DND-41 (cell line): ENCODE results near the gene GLT6D1.

Source experiments
- EZH2 ChIP-seq: IDR thresholded peaks from 3 replicates; pipeline ENCODE4 v1.6.1; 2012; ENCODE audit warnings: borderline replicate concordance, low read depth, mild to moderate bottlenecking, moderate library complexity, low read length, inconsistent platforms; ENCODE audit not compliant: severe bottlenecking
- TF ChIP-seq, protein P1 (sequence below): IDR thresholded peaks from 2 replicates; pipeline ENCODE4 v1.5.1; 2012; ENCODE audit warnings: borderline replicate concordance, low read length, moderate library complexity, mild to moderate bottlenecking; ENCODE audit not compliant: poor library complexity, severe bottlenecking; ENCODE audit errors: extremely low read depth

DNA sequence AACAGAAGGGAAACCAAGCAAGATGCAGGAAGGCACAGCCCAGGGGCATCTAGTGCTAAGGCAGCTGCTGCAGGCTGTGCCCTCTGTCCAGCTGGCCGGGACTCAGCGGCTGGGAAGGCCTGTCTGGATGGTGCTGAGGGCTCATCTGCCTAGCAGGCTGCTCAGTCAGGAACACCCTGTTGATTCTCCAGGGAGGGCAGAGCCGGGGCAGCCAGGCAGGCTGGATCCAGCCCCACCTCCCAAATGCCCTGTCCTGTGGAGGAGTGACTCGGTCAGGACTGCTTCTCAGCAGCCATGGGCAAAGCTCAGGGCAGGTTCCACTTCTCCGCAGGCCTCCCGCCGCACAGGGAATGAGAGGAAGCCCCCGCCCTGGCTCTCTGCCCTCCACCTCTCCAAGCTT lies 16.0 kb upstream of the GLT6D1 start:
- TF ChIP-seq EZH2 = no peak
- TF ChIP-seq, protein P1, sequence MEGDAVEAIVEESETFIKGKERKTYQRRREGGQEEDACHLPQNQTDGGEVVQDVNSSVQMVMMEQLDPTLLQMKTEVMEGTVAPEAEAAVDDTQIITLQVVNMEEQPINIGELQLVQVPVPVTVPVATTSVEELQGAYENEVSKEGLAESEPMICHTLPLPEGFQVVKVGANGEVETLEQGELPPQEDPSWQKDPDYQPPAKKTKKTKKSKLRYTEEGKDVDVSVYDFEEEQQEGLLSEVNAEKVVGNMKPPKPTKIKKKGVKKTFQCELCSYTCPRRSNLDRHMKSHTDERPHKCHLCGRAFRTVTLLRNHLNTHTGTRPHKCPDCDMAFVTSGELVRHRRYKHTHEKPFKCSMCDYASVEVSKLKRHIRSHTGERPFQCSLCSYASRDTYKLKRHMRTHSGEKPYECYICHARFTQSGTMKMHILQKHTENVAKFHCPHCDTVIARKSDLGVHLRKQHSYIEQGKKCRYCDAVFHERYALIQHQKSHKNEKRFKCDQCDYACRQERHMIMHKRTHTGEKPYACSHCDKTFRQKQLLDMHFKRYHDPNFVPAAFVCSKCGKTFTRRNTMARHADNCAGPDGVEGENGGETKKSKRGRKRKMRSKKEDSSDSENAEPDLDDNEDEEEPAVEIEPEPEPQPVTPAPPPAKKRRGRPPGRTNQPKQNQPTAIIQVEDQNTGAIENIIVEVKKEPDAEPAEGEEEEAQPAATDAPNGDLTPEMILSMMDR = no peak
